Osteoblast (primary cell): Measurements from ENCODE around the gene LGR6. TPM values are rescaled to one million over a fixed set of nuclear protein-coding genes. Genes with fewer than 3 reads are reported as not detected.

Experiments
- DNase-seq: peaks from one replicate; pipeline ENCODE4 v3.0.0; 2011; ENCODE audit warnings: low spot score, mixed read lengths; ENCODE audit not compliant: insufficient read length; ENCODE audit errors: missing footprints
- H2AFZ ChIP-seq: 2 replicates; pipeline ENCODE4 v1.6.0; 2011; ENCODE audit warnings: mild to moderate bottlenecking, low read length
- H3K27ac ChIP-seq: 2 replicates; pipeline ENCODE4 v1.5.1; 2011; ENCODE audit warnings: mild to moderate bottlenecking, low read depth, low read length, moderate library complexity
- H3K27me3 ChIP-seq: 2 replicates; pipeline ENCODE4 v1.6.0; 2012; ENCODE audit warnings: mild to moderate bottlenecking, control low read depth, inconsistent platforms, low read length, moderate library complexity; ENCODE audit not compliant: insufficient read depth
- H3K36me3 ChIP-seq: 2 replicates; pipeline ENCODE4 v1.5.1; 2011; ENCODE audit warnings: mild to moderate bottlenecking, low read length, control low read depth, moderate library complexity; ENCODE audit not compliant: insufficient read depth
- H3K4me1 ChIP-seq: 2 replicates; pipeline ENCODE4 v1.5.1; 2011; ENCODE audit warnings: mild to moderate bottlenecking, low read length, control low read depth, moderate library complexity; ENCODE audit not compliant: insufficient read depth
- H3K4me2 ChIP-seq: 2 replicates; pipeline ENCODE4 v1.6.0; 2011; ENCODE audit warnings: mild to moderate bottlenecking, low read length; ENCODE audit not compliant: insufficient read depth
- H3K4me3 ChIP-seq: fragments of 200-600 bp; sonication (generic); 3 replicates; pipeline ENCODE4 v1.5.1; 2012; ENCODE audit warnings: mild to moderate bottlenecking, low read length, inconsistent platforms; ENCODE audit not compliant: insufficient read depth
- H3K79me2 ChIP-seq: 2 replicates; pipeline ENCODE4 v1.6.0; 2012; ENCODE audit warnings: mild to moderate bottlenecking, low read length, control low read depth, inconsistent platforms; ENCODE audit not compliant: insufficient read depth
- H3K9me3 ChIP-seq: 2 replicates; pipeline ENCODE4 v1.5.1; 2011; ENCODE audit warnings: low read depth, low read length, control low read depth
- H4K20me1 ChIP-seq: 2 replicates; pipeline ENCODE4 v1.6.0; 2012; ENCODE audit warnings: mild to moderate bottlenecking, low read length, control low read depth; ENCODE audit not compliant: insufficient read depth
- CTCF ChIP-seq: IDR thresholded peaks from 2 replicates; pipeline ENCODE4 v1.5.1; 2011; ENCODE audit warnings: mild to moderate bottlenecking, low read depth, low read length, moderate library complexity; ENCODE audit errors: extremely low read depth
- total RNA-seq: library from RNA; depleted of rRNA; stranded (reverse); fragments of >200 nt; gene quantifications from 2 replicates; pipeline ENCODE4 v1.2.3, GENCODE V29; 2012

The LGR6 gene
- total RNA-seq, 1 donor: not detected

GRCh38 chr1:202291961-202292712 is 98.5 kb downstream of the LGR6 start:
- H2AFZ ChIP-seq: no peak overlapping the region
- H3K4me2 ChIP-seq: no peak overlapping the region
- H3K27ac ChIP-seq: peak overlapping the region; percentile 20
- H3K4me1 ChIP-seq: peaks cover 19% of the 10 kb centered on the region
- H3K9me3 ChIP-seq: no peaks in the 10 kb centered on the region
- no peaks in the 10 kb centered on the region for H4K20me1 ChIP-seq
- H3K4me3 ChIP-seq: no peak overlapping the region
- H3K36me3 ChIP-seq: no peaks in the 10 kb centered on the region
- peak; percentile 95 for DNase-seq
- H3K27me3 ChIP-seq: peaks cover 3% of the 10 kb centered on the region
- no peaks in the 10 kb centered on the region for H3K79me2 ChIP-seq
- TF ChIP-seq CTCF: no peak

DNA sequence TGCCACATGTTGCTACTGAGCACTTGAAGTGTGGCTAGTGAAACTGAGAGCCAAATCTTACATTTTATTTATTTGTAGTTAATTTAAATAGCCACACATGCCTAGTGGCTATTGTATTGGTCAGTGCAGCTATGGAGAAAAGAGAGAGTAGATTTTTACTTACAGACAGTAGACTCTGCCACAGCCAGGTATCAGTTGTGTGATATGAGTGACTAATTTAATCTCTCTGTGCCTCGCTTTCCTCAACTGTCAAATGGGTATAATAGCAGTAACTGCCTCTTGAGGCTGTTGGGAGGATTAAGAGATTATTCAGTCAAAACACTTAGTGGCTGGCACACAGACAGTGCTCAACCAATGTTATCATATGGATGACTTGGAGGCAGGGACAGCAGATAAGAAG is 99.2 kb downstream of the LGR6 start:
- no peak overlapping the region for H3K4me3 ChIP-seq
- H3K4me1 ChIP-seq: peaks cover 19% of the 10 kb centered on the region
- no peaks in the 10 kb centered on the region for H3K9me3 ChIP-seq
- H4K20me1 ChIP-seq: no peaks in the 10 kb centered on the region
- TF ChIP-seq CTCF: no peak
- no peak overlapping the region for H3K4me2 ChIP-seq
- H3K27me3 ChIP-seq: peaks cover 4% of the 10 kb centered on the region
- peak overlapping the region; percentile 20 for H3K27ac ChIP-seq
- DNase-seq: no peak
- H2AFZ ChIP-seq: no peak overlapping the region
- no peaks in the 10 kb centered on the region for H3K79me2 ChIP-seq
- H3K36me3 ChIP-seq: no peaks in the 10 kb centered on the region

DNA sequence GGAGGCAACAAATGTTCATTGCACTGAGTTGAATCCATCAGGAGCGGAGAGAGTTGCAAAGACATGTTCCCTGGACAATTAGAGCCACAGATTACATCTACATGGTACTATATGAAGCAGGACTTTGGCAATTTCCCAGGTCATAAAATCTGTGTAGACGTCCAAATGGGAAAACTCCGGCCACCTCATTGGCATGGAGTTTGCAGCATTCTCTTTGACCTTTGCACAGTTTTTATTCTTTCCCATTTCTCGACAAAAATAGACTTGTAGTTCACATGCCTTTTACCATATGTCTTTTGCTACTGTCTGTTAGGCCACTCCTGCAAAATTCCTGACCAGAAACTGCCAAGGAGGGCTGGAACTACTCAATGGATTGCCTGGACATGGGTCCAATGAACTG is 100.0 kb downstream of the LGR6 start:
- no peak for DNase-seq
- Histone ChIP-seq H3K27ac (no peak overlapping the region), H2AFZ (no peak overlapping the region), H3K27me3 (peaks cover 4% of the 10 kb centered on the region), H3K4me3 (no peak overlapping the region), H3K9me3 (no peaks in the 10 kb centered on the region), H3K79me2 (no peaks in the 10 kb centered on the region), H3K4me1 (peaks cover 19% of the 10 kb centered on the region), H3K4me2 (no peak overlapping the region), H4K20me1 (no peaks in the 10 kb centered on the region), H3K36me3 (no peaks in the 10 kb centered on the region)
- no peak for TF ChIP-seq CTCF

DNA sequence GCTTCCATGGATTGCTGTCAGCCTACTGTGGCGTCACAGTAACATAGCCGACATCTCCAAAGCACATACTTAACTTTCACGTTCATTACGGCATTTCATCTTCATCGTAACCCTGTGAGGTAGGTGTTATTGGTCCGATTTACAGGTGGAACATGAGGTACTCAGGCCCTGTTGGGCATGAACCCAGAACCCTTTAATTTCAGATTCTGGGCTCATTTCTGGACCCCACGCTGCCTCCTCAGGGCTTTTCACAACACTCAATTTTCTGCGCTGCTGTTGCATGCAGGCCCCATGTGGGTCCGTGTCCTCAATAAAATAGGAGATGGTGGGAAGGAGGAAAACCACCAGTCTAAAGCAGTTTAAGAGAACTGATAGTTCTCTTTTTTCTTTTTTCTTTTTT is 108.6 kb downstream of the LGR6 start:
- no peaks in the 10 kb centered on the region for H3K79me2 ChIP-seq
- no peak for DNase-seq
- no peaks in the 10 kb centered on the region for H3K9me3 ChIP-seq
- no peaks in the 10 kb centered on the region for H3K36me3 ChIP-seq
- H3K27ac ChIP-seq: no peak overlapping the region
- no peak for TF ChIP-seq CTCF
- H3K4me3 ChIP-seq: no peak overlapping the region
- no peak overlapping the region for H3K4me2 ChIP-seq
- peaks cover 7% of the 10 kb centered on the region for H3K27me3 ChIP-seq
- no peak overlapping the region for H2AFZ ChIP-seq
- H3K4me1 ChIP-seq: no peaks in the 10 kb centered on the region
- H4K20me1 ChIP-seq: no peaks in the 10 kb centered on the region
